Neural cell (in vitro differentiated cells): Measurements from ENCODE around the gene FAM83B. TPM values are rescaled to one million over a fixed set of nuclear protein-coding genes. Genes with fewer than 3 reads are reported as not detected.

Source experiments
- H2AFZ ChIP-seq: fragments of 200-600, 300-800 bp; sonication (generic), shearing (Covaris generic); 2 replicates; pipeline ENCODE4 v1.6.0; 2014; ENCODE audit warnings: low read depth, mild to moderate bottlenecking, antibody characterized with exemption, low read length, moderate library complexity
- H3F3A ChIP-seq: fragments of 200-600 bp; shearing (Covaris generic); 2 replicates; pipeline ENCODE4 v1.6.1; 2016; ENCODE audit warnings: mild to moderate bottlenecking, moderate library complexity, mixed read lengths, antibody characterized with exemption, low read length; ENCODE audit not compliant: insufficient read depth, poor library complexity, severe bottlenecking
- H3K27ac ChIP-seq: fragments of 200-600, 300-800 bp; sonication (generic), shearing (Covaris generic); 2 replicates; pipeline ENCODE4 v1.5.1; 2014; ENCODE audit warnings: mild to moderate bottlenecking, low read length, moderate library complexity
- H3K27me3 ChIP-seq: fragments of 300-800, 200-600 bp; sonication (generic), shearing (Covaris generic); 2 replicates; pipeline ENCODE4 v1.6.0; 2014; ENCODE audit warnings: mild to moderate bottlenecking, low read depth, low read length, moderate library complexity; ENCODE audit not compliant: insufficient read depth
- H3K36me3 ChIP-seq: fragments of 300-800, 200-600 bp; sonication (generic), shearing (Covaris generic); 2 replicates; pipeline ENCODE4 v1.5.1; 2014; ENCODE audit warnings: mild to moderate bottlenecking, antibody characterized with exemption, low read length, moderate library complexity; ENCODE audit not compliant: insufficient read depth
- H3K4me2 ChIP-seq: fragments of 300-800, 200-600 bp; sonication (generic), shearing (Covaris generic); 2 replicates; pipeline ENCODE4 v1.6.0; 2014; ENCODE audit warnings: mild to moderate bottlenecking, low read length
- H3K4me3 ChIP-seq: fragments of 300-800, 200-600 bp; sonication (generic), shearing (Covaris generic); 2 replicates; pipeline ENCODE4 v1.5.1; 2014; ENCODE audit warnings: mild to moderate bottlenecking, low read length, moderate library complexity
- H3K79me2 ChIP-seq: fragments of 200-600 bp; shearing (Covaris generic); replicated peaks from 2 replicates; pipeline ENCODE4 v1.6.0; 2014; ENCODE audit warnings: mild to moderate bottlenecking, low read length, moderate library complexity; ENCODE audit not compliant: insufficient read depth
- H3K9ac ChIP-seq: fragments of 300-800, 200-600 bp; sonication (generic), shearing (Covaris generic); 2 replicates; pipeline ENCODE4 v1.6.1; 2016; ENCODE audit warnings: mild to moderate bottlenecking, low read length, mixed read lengths
- H3K9me2 ChIP-seq: fragments of 200-600 bp; shearing (Covaris generic); 2 replicates; pipeline ENCODE4 v1.6.1; 2016; ENCODE audit warnings: mild to moderate bottlenecking, low read length, mixed read lengths; ENCODE audit not compliant: insufficient read depth
- H3K9me3 ChIP-seq: fragments of 200-600, 300-800 bp; sonication (generic), shearing (Covaris generic); 2 replicates; pipeline ENCODE4 v1.6.1; 2016; ENCODE audit warnings: mild to moderate bottlenecking, mixed run types, low read length, moderate library complexity, mixed read lengths
- H4K20me1 ChIP-seq: fragments of 200-600 bp; shearing (Covaris generic); 2 replicates; pipeline ENCODE4 v1.6.1; 2016; ENCODE audit warnings: mild to moderate bottlenecking, mixed run types; ENCODE audit not compliant: insufficient read depth
- CTCF ChIP-seq: fragments of 450-650 bp; IDR thresholded peaks from 2 replicates; pipeline ENCODE4 v1.5.1; 2014; ENCODE audit warnings: antibody characterized with exemption, mild to moderate bottlenecking, moderate library complexity; ENCODE audit not compliant: poor library complexity, severe bottlenecking
- EP300 ChIP-seq: fragments of 450-650 bp; conservative IDR thresholded peaks from 2 replicates; pipeline ENCODE4 v1.6.1; 2014; ENCODE audit warnings: antibody characterized with exemption, mild to moderate bottlenecking, moderate library complexity; ENCODE audit not compliant: poor library complexity, severe bottlenecking
- EZH2 ChIP-seq: fragments of 200-600, 300-800 bp; shearing (Covaris generic), sonication (generic); IDR thresholded peaks from 2 replicates; pipeline ENCODE4 v1.6.1; 2014; ENCODE audit warnings: antibody characterized with exemption, low read length, borderline replicate concordance, mild to moderate bottlenecking; ENCODE audit not compliant: insufficient read depth, poor library complexity, severe bottlenecking
- MXI1 ChIP-seq: fragments of 450-650 bp; conservative IDR thresholded peaks from 2 replicates; pipeline ENCODE4 v1.6.1; 2014; ENCODE audit warnings: antibody characterized with exemption, mild to moderate bottlenecking; ENCODE audit not compliant: poor library complexity, severe bottlenecking
- POLR2AphosphoS5 ChIP-seq: IDR thresholded peaks from 2 replicates; pipeline ENCODE4 v1.6.1; 2012
- RAD21 ChIP-seq: fragments of 450-650 bp; conservative IDR thresholded peaks from 2 replicates; pipeline ENCODE4 v1.6.1; 2014; ENCODE audit warnings: antibody characterized with exemption, mild to moderate bottlenecking, moderate library complexity
- REST ChIP-seq: IDR thresholded peaks from 2 replicates; pipeline ENCODE4 v1.6.1; 2012; ENCODE audit warnings: borderline replicate concordance
- SMC3 ChIP-seq: fragments of 450-650 bp; conservative IDR thresholded peaks from 2 replicates; pipeline ENCODE4 v1.6.1; 2014; ENCODE audit warnings: antibody characterized with exemption, mild to moderate bottlenecking, moderate library complexity; ENCODE audit not compliant: poor library complexity
- TAF1 ChIP-seq: IDR thresholded peaks from 2 replicates; pipeline ENCODE4 v1.6.1; 2012; ENCODE audit warnings: low read depth
- polyA plus RNA-seq: library from polyadenylated mRNA; depleted of rRNA; stranded (reverse); fragments of >200 nt; gene quantifications from 2 replicates; pipeline ENCODE4 v1.2.3, GENCODE V29; 2014

Gene FAM83B
- polyA plus RNA-seq, 1 donor from 2014 or later = not detected

DNA sequence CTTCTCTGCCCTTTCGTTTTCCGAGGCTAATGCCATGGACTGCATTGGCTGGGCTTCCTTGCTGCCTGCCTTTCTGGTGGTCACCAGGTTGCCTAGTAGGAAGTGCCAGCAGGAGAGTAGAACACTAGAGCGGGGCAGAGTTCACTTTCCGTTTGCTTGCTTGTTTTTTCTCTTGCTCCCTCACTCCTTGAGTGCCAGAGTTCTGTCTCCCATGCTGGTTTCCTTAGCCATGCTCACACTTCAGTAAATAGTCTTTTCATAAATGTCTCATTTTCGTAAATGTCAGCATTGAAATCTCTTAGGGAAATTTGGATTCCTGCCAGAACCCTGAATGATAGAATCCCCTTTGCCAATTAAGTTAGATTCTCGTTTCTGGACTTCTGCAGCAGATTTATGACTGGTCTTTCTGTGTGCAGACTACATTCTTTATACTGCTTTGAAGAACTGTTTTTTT is 63.9 kb downstream of the FAM83B start:
- Histone ChIP-seq H2AFZ (no peak overlapping the region), H3F3A (no peaks in the 10 kb centered on the region), H3K4me2 (no peak overlapping the region), H3K79me2 (no peaks in the 10 kb centered on the region), H3K36me3 (no peaks in the 10 kb centered on the region), H3K27me3 (no peaks in the 10 kb centered on the region), H3K4me3 (no peak overlapping the region), H3K27ac (no peak overlapping the region), H4K20me1 (no peaks in the 10 kb centered on the region), H3K9me2 (no peaks in the 10 kb centered on the region), H3K9me3 (no peaks in the 10 kb centered on the region), H3K9ac (no peak overlapping the region)
- TF ChIP-seq EP300 (no peak), SMC3 (no peak), MXI1 (no peak), REST (no peak), TAF1 (no peak), RAD21 (no peak), CTCF (no peak), EZH2 (no peak), POLR2AphosphoS5 (no peak)

DNA sequence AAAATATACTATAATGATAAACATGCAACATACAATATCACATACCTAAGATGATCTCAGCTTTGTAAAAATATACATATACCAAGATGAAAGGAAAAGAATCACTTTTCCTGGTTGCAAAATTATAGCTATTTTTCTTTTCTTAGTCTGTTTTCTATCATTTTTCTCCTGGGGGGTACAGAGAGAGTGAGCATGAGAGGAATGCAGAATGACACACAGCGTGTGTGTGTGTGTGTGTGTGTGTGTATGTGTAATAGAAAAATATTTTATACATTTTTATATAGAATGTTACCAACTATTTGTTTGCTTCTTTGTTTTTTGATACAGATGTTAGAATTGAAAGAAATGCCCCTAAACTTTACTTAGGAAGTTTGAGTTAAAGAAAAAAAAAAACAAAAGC is 64.3 kb downstream of the FAM83B start:
- H3K4me3 ChIP-seq = no peak overlapping the region
- no peaks in the 10 kb centered on the region for H3F3A ChIP-seq
- H2AFZ ChIP-seq = no peak overlapping the region
- H4K20me1 ChIP-seq = no peaks in the 10 kb centered on the region
- no peaks in the 10 kb centered on the region for H3K27me3 ChIP-seq
- no peaks in the 10 kb centered on the region for H3K36me3 ChIP-seq
- no peaks in the 10 kb centered on the region for H3K9me2 ChIP-seq
- H3K9me3 ChIP-seq = no peaks in the 10 kb centered on the region
- no peak overlapping the region for H3K27ac ChIP-seq
- no peaks in the 10 kb centered on the region for H3K79me2 ChIP-seq
- TF ChIP-seq MXI1 = no peak
- no peak for TF ChIP-seq EP300
- TF ChIP-seq POLR2AphosphoS5 = no peak
- TF ChIP-seq TAF1 = no peak
- TF ChIP-seq RAD21 = no peak
- no peak for TF ChIP-seq REST
- TF ChIP-seq EZH2 = no peak
- no peak for TF ChIP-seq CTCF
- TF ChIP-seq SMC3 = no peak
- H3K4me2 ChIP-seq = no peak overlapping the region
- no peak overlapping the region for H3K9ac ChIP-seq
